Measurements from ENCODE around the gene POLR2E.

- no peak for TF ChIP-seq CTCF (IDR thresholded peaks at IDR 0.05; ENCODE audit: poor library complexity, severe bottlenecking)
- no peak for TF ChIP-seq EZH2 (IDR thresholded peaks at IDR 0.05; ENCODE audit: borderline replicate concordance, insufficient read depth, low read length, poor library complexity, severe bottlenecking)
Measured at GRCh38 chr19:1110809-1111640, 15.8 kb upstream of the POLR2E start.
